A673 (cell line): ENCODE results near the gene IL20. TPM values are rescaled to one million over a fixed set of nuclear protein-coding genes. Genes with fewer than 3 reads are reported as not detected.

ENCODE experiments used
- BruUV-seq: library from RNA; stranded (reverse); fragments of 400-500 nt; replicated peaks from 2 replicates; lab custom pipeline; 2021; lab: Mats Ljungman, UMichigan
- CTCF ChIA-PET: fragments of 300-600 bp; sonication (Branson Sonifier 250); formaldehyde crosslinking; loops from one replicate; lab custom pipeline; 2022; ENCODE audit warnings: antibody characterized with exemption; lab: Charles Lee
- POLR2A ChIA-PET: fragments of 300-600 bp; sonication (Branson Sonifier 250); formaldehyde crosslinking; loops from one replicate; lab custom pipeline; 2022; ENCODE audit warnings: antibody characterized with exemption; ENCODE audit not compliant: low non-redundant PET; lab: Charles Lee
- DNase-seq: peaks from one replicate; pipeline ENCODE4 v3.0.0-alpha.2; 2015; ENCODE audit warnings: low spot score
- H3K27ac ChIP-seq: fragments of 200-600 bp; sonication (generic); 2 replicates; pipeline ENCODE4 v1.5.1; 2016; ENCODE audit warnings: mixed run types, low read depth, mild to moderate bottlenecking, mixed read lengths, antibody characterized with exemption, low read length; ENCODE audit not compliant: poor library complexity, severe bottlenecking
- H3K27me3 ChIP-seq: fragments of 200-600 bp; sonication (generic); replicated peaks from 2 replicates; pipeline ENCODE4 v1.6.1; 2017; ENCODE audit warnings: mixed run types, low read depth, mild to moderate bottlenecking, mixed read lengths, antibody characterized with exemption, low read length; ENCODE audit not compliant: insufficient read depth, poor library complexity
- H3K36me3 ChIP-seq: fragments of 200-600 bp; sonication (generic); 2 replicates; pipeline ENCODE4 v1.6.1; 2016; ENCODE audit warnings: mixed run types, mild to moderate bottlenecking, mixed read lengths, antibody characterized with exemption, low read length; ENCODE audit not compliant: insufficient read depth, poor library complexity, severe bottlenecking
- H3K4me1 ChIP-seq: fragments of 200-600 bp; sonication (generic); 2 replicates; pipeline ENCODE4 v1.6.1; 2017; ENCODE audit warnings: mixed run types, mild to moderate bottlenecking, mixed read lengths, antibody characterized with exemption, low read length; ENCODE audit not compliant: insufficient read depth, poor library complexity, severe bottlenecking
- H3K4me3 ChIP-seq: fragments of 200-600 bp; sonication (generic); 2 replicates; pipeline ENCODE4 v1.5.1; 2016; ENCODE audit warnings: low read depth, mixed run types, mild to moderate bottlenecking, mixed read lengths, low read length; ENCODE audit not compliant: poor library complexity, severe bottlenecking
- H3K9me3 ChIP-seq: fragments of 200-600 bp; sonication (generic); 2 replicates; pipeline ENCODE4 v1.6.1; 2016; ENCODE audit warnings: mixed run types, low read depth, mild to moderate bottlenecking, mixed read lengths, antibody characterized with exemption, low read length; ENCODE audit not compliant: poor library complexity, severe bottlenecking
- EZH2 ChIP-seq: fragments of 200-600 bp; sonication (generic); IDR thresholded peaks from 2 replicates; pipeline ENCODE4 v1.6.1; 2017; ENCODE audit warnings: borderline replicate concordance, low read depth, mild to moderate bottlenecking, mixed read lengths, antibody characterized with exemption, low read length; ENCODE audit not compliant: poor library complexity, severe bottlenecking
- intact Hi-C: fragments of 100-400 bp; cut with micrococcal nuclease; formaldehyde crosslinking; loops from one replicate; pipeline ENCODE4 v1.10.0; 2022; ENCODE audit not compliant: unreplicated experiment
- total RNA-seq: library from RNA; stranded (reverse); gene quantifications from 2 replicates; pipeline ENCODE4 v1.2.3, GENCODE V29; 2021
- TF ChIP-seq, protein P1 (sequence below): fragments of 300-800, 200-600 bp; sonication (generic); conservative IDR thresholded peaks from 2 replicates; pipeline ENCODE4 v1.5.1; 2017; ENCODE audit warnings: low read depth, mild to moderate bottlenecking, antibody characterized with exemption, low read length, moderate library complexity, mixed read lengths

IL20 gene
- total RNA-seq, 1 experiment from 2014 or later: not detected

DNA sequence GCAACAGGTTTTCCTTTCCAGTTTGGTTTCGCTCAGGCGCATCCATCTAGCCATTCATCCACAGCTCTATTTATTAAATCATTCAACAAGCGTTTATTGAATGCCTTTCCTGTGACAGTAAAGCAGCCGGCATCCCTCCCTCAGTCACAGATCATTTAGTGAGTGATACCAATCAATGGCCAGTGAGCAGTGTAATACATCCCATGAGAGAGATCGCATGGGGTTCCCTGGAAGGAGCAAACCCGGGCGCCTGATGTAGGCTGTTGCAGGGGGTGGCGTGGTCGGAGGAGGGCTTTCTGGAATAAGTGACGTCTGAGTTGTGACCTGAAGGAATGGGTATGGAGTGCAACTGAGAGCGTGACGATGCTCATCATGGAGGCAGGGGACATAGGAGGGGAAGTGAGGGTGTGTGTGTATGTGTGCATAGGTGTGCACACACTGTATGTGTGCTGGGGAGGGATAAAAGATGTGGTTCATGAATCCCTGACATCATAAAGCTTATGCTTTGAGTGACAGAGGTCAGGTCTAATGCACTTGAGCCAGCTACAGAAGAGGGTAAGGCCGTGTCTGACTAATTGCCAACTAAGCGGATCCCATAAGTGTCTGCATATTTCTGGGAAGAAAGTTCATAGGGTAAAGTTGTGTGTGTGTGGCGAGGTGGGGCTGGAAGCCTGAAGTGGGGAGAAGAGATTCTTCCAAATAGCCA lies 49.8 kb downstream of the IL20 start:
- Histone ChIP-seq H3K27ac (no peak overlapping the region), H3K36me3 (no peaks in the 10 kb centered on the region), H3K4me3 (no peak overlapping the region), H3K4me1 (no peaks in the 10 kb centered on the region), H3K9me3 (no peaks in the 10 kb centered on the region), H3K27me3 (peaks cover 8% of the 10 kb centered on the region)
- intact Hi-C loops: loop anchor here (5.0 kb wide), 1 partner anchor 162 kb away; no protein-coding TSS in a partner anchor
- CTCF ChIA-PET: interaction anchor here (0.6 kb wide), 1 partner anchor 434 kb away, joined by 4 read pairs; no protein-coding TSS in a partner anchor
- TF ChIP-seq, protein P1, sequence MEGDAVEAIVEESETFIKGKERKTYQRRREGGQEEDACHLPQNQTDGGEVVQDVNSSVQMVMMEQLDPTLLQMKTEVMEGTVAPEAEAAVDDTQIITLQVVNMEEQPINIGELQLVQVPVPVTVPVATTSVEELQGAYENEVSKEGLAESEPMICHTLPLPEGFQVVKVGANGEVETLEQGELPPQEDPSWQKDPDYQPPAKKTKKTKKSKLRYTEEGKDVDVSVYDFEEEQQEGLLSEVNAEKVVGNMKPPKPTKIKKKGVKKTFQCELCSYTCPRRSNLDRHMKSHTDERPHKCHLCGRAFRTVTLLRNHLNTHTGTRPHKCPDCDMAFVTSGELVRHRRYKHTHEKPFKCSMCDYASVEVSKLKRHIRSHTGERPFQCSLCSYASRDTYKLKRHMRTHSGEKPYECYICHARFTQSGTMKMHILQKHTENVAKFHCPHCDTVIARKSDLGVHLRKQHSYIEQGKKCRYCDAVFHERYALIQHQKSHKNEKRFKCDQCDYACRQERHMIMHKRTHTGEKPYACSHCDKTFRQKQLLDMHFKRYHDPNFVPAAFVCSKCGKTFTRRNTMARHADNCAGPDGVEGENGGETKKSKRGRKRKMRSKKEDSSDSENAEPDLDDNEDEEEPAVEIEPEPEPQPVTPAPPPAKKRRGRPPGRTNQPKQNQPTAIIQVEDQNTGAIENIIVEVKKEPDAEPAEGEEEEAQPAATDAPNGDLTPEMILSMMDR: no peak
- TF ChIP-seq EZH2: no peak
- POLR2A ChIA-PET: no interaction called here
- BruUV-seq: no TSS peak
- DNase-seq: no peak

DNA sequence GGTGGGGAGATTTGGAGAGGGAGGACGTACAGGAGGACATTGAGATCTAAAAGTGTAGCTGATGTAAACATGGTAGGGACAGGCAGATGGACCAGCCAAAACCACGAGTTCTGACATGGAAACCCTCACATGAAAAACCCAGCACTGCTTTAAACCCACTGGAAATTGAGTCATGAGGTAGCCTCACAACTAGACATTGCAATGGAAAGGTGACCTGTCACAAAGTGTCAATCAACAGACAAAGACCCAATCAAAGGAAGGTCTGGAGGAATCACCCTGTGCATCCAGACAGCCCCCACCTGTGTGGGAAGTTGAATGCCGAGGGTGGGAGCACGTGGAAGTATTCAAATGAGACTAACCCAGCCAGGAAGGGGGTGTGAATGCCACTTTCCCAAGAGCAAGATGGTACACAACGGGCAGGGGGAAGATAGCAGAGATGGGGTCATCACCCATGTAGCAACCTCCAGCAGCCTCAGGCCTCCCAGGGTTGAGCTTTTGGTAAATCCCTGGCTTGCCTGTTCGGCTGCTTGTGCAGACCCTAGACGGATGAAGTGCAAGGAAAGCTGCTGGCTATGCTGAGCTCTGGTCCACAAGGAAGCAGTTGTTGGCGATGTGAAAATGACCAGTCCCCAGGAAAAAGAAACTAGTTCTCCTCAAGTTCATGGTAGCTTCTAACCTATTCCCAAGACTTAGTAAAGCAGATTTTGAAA lies 50.7 kb downstream of the IL20 start:
- Histone ChIP-seq H3K4me3 (no peak overlapping the region), H3K27me3 (no peaks in the 10 kb centered on the region), H3K9me3 (no peaks in the 10 kb centered on the region), H3K4me1 (no peaks in the 10 kb centered on the region), H3K27ac (no peak overlapping the region), H3K36me3 (no peaks in the 10 kb centered on the region)
- BruUV-seq: no TSS peak
- ChIA-PET CTCF (interaction anchor here (0.6 to 0.8 kb wide), 2 partner anchors 181 to 435 kb away, joined by 3 to 4 read pairs; no protein-coding TSS in a partner anchor), POLR2A (no interaction called here)
- intact Hi-C loops: loop anchor here (5.0 kb wide), 1 partner anchor 161 kb away; no protein-coding TSS in a partner anchor
- no peak for TF ChIP-seq EZH2
- TF ChIP-seq, protein P1: no peak
- DNase-seq: no peak

DNA sequence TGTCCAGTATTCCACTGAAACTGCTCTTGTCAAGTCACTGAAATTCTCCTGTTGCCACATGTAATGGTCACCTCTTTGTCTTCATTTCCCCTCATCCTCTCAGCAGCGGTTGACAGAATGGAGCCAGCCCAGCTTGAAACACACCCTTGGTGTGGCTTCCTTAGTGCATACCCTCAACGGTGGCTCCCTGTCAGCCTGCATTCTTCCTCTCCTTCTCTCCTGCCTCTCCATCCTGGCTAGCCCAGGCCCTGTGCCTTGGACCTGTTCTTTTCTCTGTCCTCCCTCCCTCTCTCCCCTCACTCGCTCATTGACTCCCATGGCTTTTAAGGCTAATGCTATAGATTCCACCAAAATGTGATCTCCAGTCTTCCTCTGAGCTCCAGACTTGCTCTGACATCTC lies 52.7 kb downstream of the IL20 start:
- Histone ChIP-seq H3K27me3 (no peaks in the 10 kb centered on the region), H3K27ac (no peak overlapping the region), H3K4me1 (no peaks in the 10 kb centered on the region), H3K36me3 (no peaks in the 10 kb centered on the region), H3K9me3 (no peaks in the 10 kb centered on the region), H3K4me3 (no peak overlapping the region)
- intact Hi-C loops: loop anchor here (5.0 kb wide), 1 partner anchor 159 kb away; no protein-coding TSS in a partner anchor
- TF ChIP-seq, protein P1: no peak
- TF ChIP-seq EZH2: no peak
- CTCF ChIA-PET: no interaction called here
- POLR2A ChIA-PET: no interaction called here
- BruUV-seq: no TSS peak
- no peak for DNase-seq

Other genes with a start within 250 kb of the IL20 start
- 18.7 and 24.0 TPM in 2 replicates for gene DYRK3, start 230.1 kb upstream of the IL20 start, total RNA-seq
- 39.2 and 41.9 TPM in 2 replicates for gene MAPKAPK2, start 180.7 kb upstream of the IL20 start, total RNA-seq
- not detected in 2 replicates for gene IL19, start 94.8 kb upstream of the IL20 start, total RNA-seq
- not detected in 2 replicates for gene IL10, start 93.1 kb upstream of the IL20 start, total RNA-seq
- not detected in 2 replicates for gene IL24, start 31.8 kb downstream of the IL20 start, total RNA-seq
- not detected in 2 replicates for gene FCMR, start 56.3 kb downstream of the IL20 start, total RNA-seq
- gene PIGR, start 80.8 kb downstream of the IL20 start, total RNA-seq: not detected in 2 replicates
- gene FCAMR, start 104.8 kb downstream of the IL20 start, total RNA-seq: not detected in 2 replicates
- gene C1orf116, start 167.1 kb downstream of the IL20 start, total RNA-seq: 0.09 and 0.13 TPM in 2 replicates
- 12.0 and 12.6 TPM in 2 replicates for gene YOD1, start 185.6 kb downstream of the IL20 start, total RNA-seq
- gene PFKFB2, start 187.7 kb downstream of the IL20 start, total RNA-seq: 7.6 and 8.5 TPM in 2 replicates
- gene C4BPB, start 223.2 kb downstream of the IL20 start, total RNA-seq: not detected in 2 replicates
- not detected in 2 replicates for gene C4BPA, start 238.6 kb downstream of the IL20 start, total RNA-seq